ENCODE data around the gene NKX2-4. TPM values are rescaled to one million over a fixed set of nuclear protein-coding genes. Genes with fewer than 3 reads are reported as not detected.

The NKX2-4 gene
- total RNA-seq, 1 experiment from 2014 or later = not detected

DNA sequence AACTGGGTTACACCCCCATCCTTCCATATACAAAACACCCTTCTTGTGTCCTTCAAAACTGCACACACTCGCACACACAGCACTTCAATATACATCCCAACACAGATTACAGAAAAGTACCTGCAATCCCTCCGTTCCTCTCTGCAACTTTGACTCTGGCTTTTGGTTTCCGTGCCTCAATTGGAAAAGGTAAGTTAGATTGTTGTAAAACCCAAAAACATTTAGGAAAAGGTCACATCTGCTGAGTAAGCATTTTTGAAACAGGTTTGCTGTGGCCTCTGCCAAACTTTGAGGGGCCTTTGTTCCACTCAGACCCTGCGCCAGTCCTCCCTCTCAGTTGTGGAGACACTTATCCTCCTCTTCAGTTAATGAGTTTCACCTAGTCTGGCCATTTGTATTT lies 4.2 kb downstream of the NKX2-4 start (continued):
- TF ChIP-seq SIN3A (IDR thresholded peaks at IDR 0.05; ENCODE audit: low read depth) (no peak), ZFX (IDR thresholded peaks at IDR 0.05) (no peak), ELF1 (IDR thresholded peaks at IDR 0.05; ENCODE audit: borderline replicate concordance, low read depth) (no peak), YY1 (IDR thresholded peaks at IDR 0.05; ENCODE audit: extremely low read depth, insufficient replicate concordance, low read depth, low read length) (no peak)

- Histone ChIP-seq H3K4me1 (ENCODE audit: control insufficient read depth in 1 of 2, insufficient read depth in 2 of 2, low read length in 2 of 2) (no peaks in the 10 kb centered on the region), H3K79me2 (ENCODE audit: insufficient read depth, low read length) (no peaks in the 10 kb centered on the region), H3K36me3 (ENCODE audit: control insufficient read depth in 1 of 2, insufficient read depth in 2 of 2, low read length in 2 of 2) (peaks cover 2 to 11% of the 10 kb centered on the region in 2 experiments; a peak in 3 of 4 replicates), H3K4me2 (ENCODE audit: low read length) (no peak overlapping the region), H2AFZ (ENCODE audit: low read depth, low read length, poor library complexity, severe bottlenecking) (no peak overlapping the region), H3K27me3 (ENCODE audit: insufficient read depth, low read length) (no peaks in the 10 kb centered on the region), H3K4me3 (replicated peaks in 1 of 2; ENCODE audit: low read depth in 1 of 2, low read length in 2 of 2) (no peak overlapping the region), H3K9me3 (ENCODE audit: control insufficient read depth in 1 of 2, insufficient read depth in 1 of 2, low read depth in 1 of 2, low read length in 2 of 2) (no peaks in the 10 kb centered on the region), H3K9ac (ENCODE audit: low read length) (no peak overlapping the region), H3K27ac (ENCODE audit: low read depth, low read length) (no peak overlapping the region), H4K20me1 (ENCODE audit: insufficient read depth) (no peaks in the 10 kb centered on the region), H3K9me2 (ENCODE audit: insufficient read depth) (no peaks in the 10 kb centered on the region)
- POLR2A ChIA-PET = no interaction called here
- intact Hi-C loops (cut with micrococcal nuclease) = no loop called here
- CTCF ChIA-PET = no interaction called here
- DNase-seq (ENCODE audit: low read depth, low spot score) = no peak
- no TSS peak for BruUV-seq (replicated peaks)
- RAD21 ChIA-PET (ENCODE audit: low non-redundant PET in 1 of 2, low total read pairs in 2 of 2, uncharacterized antibody in 2 of 2, unreplicated experiment in 2 of 2) = no interaction called here
- no peak for ATAC-seq
- TF ChIP-seq YY1 (IDR thresholded peaks at IDR 0.05; ENCODE audit: extremely low read depth, insufficient replicate concordance, low read depth, low read length) = no peak
- no peak for TF ChIP-seq POLR2A (IDR thresholded peaks at IDR 0.05; ENCODE audit: borderline replicate concordance, extremely low read depth, insufficient read depth, insufficient read length)
- TF ChIP-seq CBX3 (IDR thresholded peaks at IDR 0.05; ENCODE audit: low read depth) = no peak
- TF ChIP-seq REST (IDR thresholded peaks at IDR 0.05; ENCODE audit: low read depth) = no peak
- no peak for TF ChIP-seq TCF7L2 (IDR thresholded peaks at IDR 0.05; ENCODE audit: borderline replicate concordance, extremely low read depth, insufficient read depth, insufficient read length)
- no peak for TF ChIP-seq SP1 (IDR thresholded peaks at IDR 0.05; ENCODE audit: low read depth)
- no peak for TF ChIP-seq ELF1 (IDR thresholded peaks at IDR 0.05; ENCODE audit: borderline replicate concordance, low read depth)
- TF ChIP-seq MAX (IDR thresholded peaks at IDR 0.05) = no peak
- no peak for TF ChIP-seq EZH2 (IDR thresholded peaks at IDR 0.05)
- TF ChIP-seq, protein P1, sequence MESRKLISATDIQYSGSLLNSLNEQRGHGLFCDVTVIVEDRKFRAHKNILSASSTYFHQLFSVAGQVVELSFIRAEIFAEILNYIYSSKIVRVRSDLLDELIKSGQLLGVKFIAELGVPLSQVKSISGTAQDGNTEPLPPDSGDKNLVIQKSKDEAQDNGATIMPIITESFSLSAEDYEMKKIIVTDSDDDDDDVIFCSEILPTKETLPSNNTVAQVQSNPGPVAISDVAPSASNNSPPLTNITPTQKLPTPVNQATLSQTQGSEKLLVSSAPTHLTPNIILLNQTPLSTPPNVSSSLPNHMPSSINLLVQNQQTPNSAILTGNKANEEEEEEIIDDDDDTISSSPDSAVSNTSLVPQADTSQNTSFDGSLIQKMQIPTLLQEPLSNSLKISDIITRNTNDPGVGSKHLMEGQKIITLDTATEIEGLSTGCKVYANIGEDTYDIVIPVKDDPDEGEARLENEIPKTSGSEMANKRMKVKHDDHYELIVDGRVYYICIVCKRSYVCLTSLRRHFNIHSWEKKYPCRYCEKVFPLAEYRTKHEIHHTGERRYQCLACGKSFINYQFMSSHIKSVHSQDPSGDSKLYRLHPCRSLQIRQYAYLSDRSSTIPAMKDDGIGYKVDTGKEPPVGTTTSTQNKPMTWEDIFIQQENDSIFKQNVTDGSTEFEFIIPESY (IDR thresholded peaks at IDR 0.05; ENCODE audit: extremely low read depth, insufficient replicate concordance, low read length) = no peak
- TF ChIP-seq, protein P2, sequence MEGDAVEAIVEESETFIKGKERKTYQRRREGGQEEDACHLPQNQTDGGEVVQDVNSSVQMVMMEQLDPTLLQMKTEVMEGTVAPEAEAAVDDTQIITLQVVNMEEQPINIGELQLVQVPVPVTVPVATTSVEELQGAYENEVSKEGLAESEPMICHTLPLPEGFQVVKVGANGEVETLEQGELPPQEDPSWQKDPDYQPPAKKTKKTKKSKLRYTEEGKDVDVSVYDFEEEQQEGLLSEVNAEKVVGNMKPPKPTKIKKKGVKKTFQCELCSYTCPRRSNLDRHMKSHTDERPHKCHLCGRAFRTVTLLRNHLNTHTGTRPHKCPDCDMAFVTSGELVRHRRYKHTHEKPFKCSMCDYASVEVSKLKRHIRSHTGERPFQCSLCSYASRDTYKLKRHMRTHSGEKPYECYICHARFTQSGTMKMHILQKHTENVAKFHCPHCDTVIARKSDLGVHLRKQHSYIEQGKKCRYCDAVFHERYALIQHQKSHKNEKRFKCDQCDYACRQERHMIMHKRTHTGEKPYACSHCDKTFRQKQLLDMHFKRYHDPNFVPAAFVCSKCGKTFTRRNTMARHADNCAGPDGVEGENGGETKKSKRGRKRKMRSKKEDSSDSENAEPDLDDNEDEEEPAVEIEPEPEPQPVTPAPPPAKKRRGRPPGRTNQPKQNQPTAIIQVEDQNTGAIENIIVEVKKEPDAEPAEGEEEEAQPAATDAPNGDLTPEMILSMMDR (IDR thresholded peaks at IDR 0.05 in 2 of 3, conservative IDR thresholded peaks at IDR 0.05 in 1 of 3; ENCODE audit: borderline replicate concordance in 1 of 3, insufficient read depth in 1 of 3, low read depth in 2 of 3, low read length in 2 of 3) = no peak
- TF ChIP-seq POLR2AphosphoS5 (IDR thresholded peaks at IDR 0.05; ENCODE audit: low read depth, low read length) = no peak
These were observed 5.4 kb downstream of the NKX2-4 start for GRCh38 chr20:21391972-21392352.
